KMS-11 (cell line): Measurements from ENCODE around the gene MYH7B.

Experiments used
- H2AFZ ChIP-seq: fragments of 200-600 bp; sonication (generic); 2 replicates; pipeline ENCODE4 v1.6.1; 2016; ENCODE audit warnings: antibody characterized with exemption, mixed run types, low read depth
- H3K27ac ChIP-seq: fragments of 200-600 bp; sonication (generic); 2 replicates; pipeline ENCODE4 v1.6.1; 2016; ENCODE audit warnings: mild to moderate bottlenecking, mixed run types
- H3K27me3 ChIP-seq: fragments of 200-600 bp; sonication (generic); 2 replicates; pipeline ENCODE4 v1.6.1; 2017; ENCODE audit warnings: mild to moderate bottlenecking, low read depth, mixed run types, moderate library complexity; ENCODE audit not compliant: insufficient read depth
- H3K36me3 ChIP-seq: fragments of 200-600 bp; sonication (generic); 2 replicates; pipeline ENCODE4 v1.6.1; 2017; ENCODE audit warnings: mild to moderate bottlenecking, mixed run types; ENCODE audit not compliant: insufficient read depth
- H3K4me1 ChIP-seq: fragments of 200-600 bp; sonication (generic); 2 replicates; pipeline ENCODE4 v1.6.1; 2016; ENCODE audit warnings: mild to moderate bottlenecking, low read depth, mixed run types; ENCODE audit not compliant: poor library complexity, severe bottlenecking
- H3K4me2 ChIP-seq: fragments of 200-600 bp; sonication (generic); 2 replicates; pipeline ENCODE4 v1.7.0; 2016; ENCODE audit warnings: mild to moderate bottlenecking, mixed run types
- H3K4me3 ChIP-seq: fragments of 200-600 bp; sonication (generic); IDR thresholded peaks from 2 replicates; pipeline ENCODE4 v1.6.1; 2017; ENCODE audit warnings: low read depth, low read length, mixed read lengths; ENCODE audit not compliant: insufficient read depth
- H3K79me2 ChIP-seq: fragments of 200-600 bp; sonication (generic); 2 replicates; pipeline ENCODE4 v1.6.1; 2016; ENCODE audit warnings: low read depth, mixed run types; ENCODE audit not compliant: insufficient read depth
- H3K9ac ChIP-seq: fragments of 200-600 bp; sonication (generic); 2 replicates; pipeline ENCODE4 v1.6.1; 2016; ENCODE audit warnings: mild to moderate bottlenecking, mixed run types
- H4K20me1 ChIP-seq: fragments of 200-600 bp; sonication (generic); 2 replicates; pipeline ENCODE4 v1.6.1; 2016; ENCODE audit warnings: mild to moderate bottlenecking, mixed run types; ENCODE audit not compliant: insufficient read depth
- TF ChIP-seq, protein P1 (sequence below): fragments of 200-600 bp; sonication (generic); conservative IDR thresholded peaks from 2 replicates; pipeline ENCODE4 v1.6.1; 2017; ENCODE audit warnings: low read depth, mild to moderate bottlenecking, antibody characterized with exemption, low read length, moderate library complexity, mixed read lengths

MYH7B gene

GRCh38 chr20:34955231-34956040 is at the start of gene MYH7B, which contains the start of gene GSS:
Gene MYH7B, plus strand, starts transcription at chr20:34955868. Its CDS starts 22,138 bp downstream, at chr20:34978006.
Gene GSS, minus strand, starts transcription at chr20:34955806. Its CDS starts 3,954 bp downstream, at chr20:34951852.
- Histone ChIP-seq H4K20me1 (no peaks in the 10 kb centered on the region), H3K4me1 (peaks cover 17% of the 10 kb centered on the region), H3K36me3 (no peaks in the 10 kb centered on the region), H3K27ac (peak within 1 kb of the TSS; percentile 52), H2AFZ (peak within 1 kb of the TSS; percentile 88), H3K27me3 (no peaks in the 10 kb centered on the region), H3K9ac (peak within 1 kb of the TSS; percentile 77), H3K4me3 (no peak within 1 kb of the TSS), H3K79me2 (no peaks in the 10 kb centered on the region; the same call in 1 of the 2 replicates), H3K4me2 (peak within 1 kb of the TSS; percentile 99)
- TF ChIP-seq, protein P1, sequence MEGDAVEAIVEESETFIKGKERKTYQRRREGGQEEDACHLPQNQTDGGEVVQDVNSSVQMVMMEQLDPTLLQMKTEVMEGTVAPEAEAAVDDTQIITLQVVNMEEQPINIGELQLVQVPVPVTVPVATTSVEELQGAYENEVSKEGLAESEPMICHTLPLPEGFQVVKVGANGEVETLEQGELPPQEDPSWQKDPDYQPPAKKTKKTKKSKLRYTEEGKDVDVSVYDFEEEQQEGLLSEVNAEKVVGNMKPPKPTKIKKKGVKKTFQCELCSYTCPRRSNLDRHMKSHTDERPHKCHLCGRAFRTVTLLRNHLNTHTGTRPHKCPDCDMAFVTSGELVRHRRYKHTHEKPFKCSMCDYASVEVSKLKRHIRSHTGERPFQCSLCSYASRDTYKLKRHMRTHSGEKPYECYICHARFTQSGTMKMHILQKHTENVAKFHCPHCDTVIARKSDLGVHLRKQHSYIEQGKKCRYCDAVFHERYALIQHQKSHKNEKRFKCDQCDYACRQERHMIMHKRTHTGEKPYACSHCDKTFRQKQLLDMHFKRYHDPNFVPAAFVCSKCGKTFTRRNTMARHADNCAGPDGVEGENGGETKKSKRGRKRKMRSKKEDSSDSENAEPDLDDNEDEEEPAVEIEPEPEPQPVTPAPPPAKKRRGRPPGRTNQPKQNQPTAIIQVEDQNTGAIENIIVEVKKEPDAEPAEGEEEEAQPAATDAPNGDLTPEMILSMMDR: no peak; the same call in 1 of the 2 replicates

DNA sequence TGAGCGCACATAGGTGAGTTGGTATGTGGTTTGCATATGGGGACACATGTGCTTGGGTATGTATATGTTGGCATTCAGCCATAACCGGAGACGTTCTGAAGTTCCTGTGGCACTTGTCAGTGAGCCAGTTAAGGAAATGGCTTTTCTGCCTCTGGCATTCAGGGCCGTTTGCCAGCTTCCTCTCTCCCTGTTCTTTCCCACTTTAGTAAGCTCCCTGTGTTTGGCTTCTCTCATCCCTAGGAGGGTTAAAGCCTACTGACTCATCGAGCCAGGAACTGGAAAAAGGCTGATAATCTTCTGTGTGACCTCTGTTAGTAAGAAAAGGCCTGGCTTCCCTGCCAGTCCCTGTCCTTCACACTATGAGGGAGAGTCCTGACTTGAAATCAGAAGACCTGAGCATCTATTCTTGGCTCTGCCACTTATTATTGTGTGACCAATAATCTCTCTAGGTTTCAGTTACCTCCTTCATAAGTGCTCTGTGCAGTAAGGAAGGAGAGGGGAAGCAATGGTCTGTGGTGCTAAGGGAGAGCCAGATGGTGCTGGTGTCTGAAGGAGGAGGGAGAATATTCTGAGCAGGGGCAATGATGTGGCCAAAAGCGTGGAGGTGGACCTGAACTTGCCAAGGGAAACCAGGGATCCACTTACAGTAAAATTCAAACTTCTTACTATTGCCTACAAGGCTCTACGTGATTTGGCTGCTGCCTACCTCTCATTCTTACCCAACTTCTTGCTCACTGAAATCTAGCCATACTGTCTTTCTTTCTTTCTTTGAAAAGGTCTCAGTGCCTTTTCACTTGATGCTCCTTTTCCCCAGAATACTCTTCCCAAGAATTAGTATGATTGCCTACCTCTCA is 47.8 kb upstream of the MYH7B start:
- Histone ChIP-seq H3K4me1 (no peaks in the 10 kb centered on the region), H3K79me2 (no peaks in the 10 kb centered on the region), H4K20me1 (no peaks in the 10 kb centered on the region), H3K4me3 (no peak overlapping the region), H3K9ac (no peak overlapping the region), H2AFZ (no peak overlapping the region), H3K27me3 (no peaks in the 10 kb centered on the region), H3K27ac (no peak overlapping the region), H3K36me3 (no peaks in the 10 kb centered on the region), H3K4me2 (no peak overlapping the region)
- TF ChIP-seq, protein P1: no peak

DNA sequence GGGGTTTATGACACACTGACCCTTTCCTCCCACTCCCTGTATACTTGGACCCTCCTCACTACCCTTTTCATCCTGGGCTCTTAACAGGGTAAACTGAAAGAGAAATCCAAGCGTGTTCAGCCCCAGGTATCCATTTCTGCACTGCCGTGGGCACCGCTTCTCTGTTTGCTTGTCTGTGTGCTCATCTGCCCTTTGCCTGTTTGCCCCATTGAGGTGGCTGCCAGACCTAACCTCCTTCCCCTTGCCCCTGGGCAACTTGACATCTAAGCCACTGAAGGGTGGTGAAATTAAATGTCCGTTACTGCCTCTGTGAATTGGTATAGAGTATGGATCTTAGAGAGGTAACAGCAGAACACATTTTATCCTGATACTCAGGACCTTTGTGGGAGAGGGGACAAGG is 40.5 kb upstream of the MYH7B start:
- Histone ChIP-seq H3K36me3 (no peaks in the 10 kb centered on the region), H2AFZ (no peak overlapping the region), H3K27ac (no peak overlapping the region), H3K4me3 (no peak overlapping the region), H3K79me2 (no peaks in the 10 kb centered on the region), H4K20me1 (no peaks in the 10 kb centered on the region), H3K9ac (no peak overlapping the region), H3K4me1 (no peaks in the 10 kb centered on the region), H3K27me3 (no peaks in the 10 kb centered on the region), H3K4me2 (no peak overlapping the region)
- TF ChIP-seq, protein P1: no peak

- H3K79me2 ChIP-seq: no peaks in the 10 kb centered on the region
- H4K20me1 ChIP-seq: no peaks in the 10 kb centered on the region
- H3K9ac ChIP-seq: no peak overlapping the region
- H3K4me3 ChIP-seq: no peak overlapping the region
- H3K4me2 ChIP-seq: no peak overlapping the region
- no peaks in the 10 kb centered on the region for H3K4me1 ChIP-seq
- no peak overlapping the region for H3K27ac ChIP-seq
- H3K36me3 ChIP-seq: no peaks in the 10 kb centered on the region
- no peak overlapping the region for H2AFZ ChIP-seq
- H3K27me3 ChIP-seq: no peaks in the 10 kb centered on the region
- TF ChIP-seq, protein P1: no peak
These were observed 39.8 kb upstream of the MYH7B start for GRCh38 chr20:34915749-34916455.
